Measurements from ENCODE around the gene AQP3.
"Not testable (repeated sequence)": the region's sequence is repeated elsewhere in the genome, so short reads cannot be mapped to it uniquely, and the experiment has no call there.

GRCh38 chr9:33392591-33393021, 54.8 kb downstream of the AQP3 start:
- not testable (repeated sequence) for TF ChIP-seq EZH2 (IDR thresholded peaks at IDR 0.05; ENCODE audit: borderline replicate concordance, low read depth, low read length, severe bottlenecking); CTCF (IDR thresholded peaks at IDR 0.05; ENCODE audit: borderline replicate concordance, extremely low read depth, low read length, poor library complexity, severe bottlenecking)

Data from DND-41 (cell line).